T47D (cell line): ENCODE results near the gene DLG2.

ENCODE experiments used
- DNase-seq, 2 experiments: peaks; one replicate each; pipeline versions ENCODE4 v3.0.0 to v3.0.0-alpha.2; 2011 to 2012; ENCODE audit warnings: low read depth in 1 of 2, low spot score in 1 of 2
- JUND ChIP-seq: IDR thresholded peaks from 2 replicates; pipeline ENCODE4 v1.6.1; 2012; ENCODE audit warnings: low read depth
- in situ Hi-C: cut with HindIII; loops from 2 replicates; pipeline ENCODE4 v1.10.0; 2016; ENCODE audit warnings: low sequenced_read_pairs, low pct_unique_long_range_greater_than_20kb

Gene DLG2

GRCh38 chr11:83661491-83662350, 1965.4 kb downstream of the DLG2 start:
- no peak for TF ChIP-seq JUND
- in situ Hi-C loops: no loop called here
- DNase-seq: no peak

GRCh38 chr11:83659466-83659865, 1967.7 kb downstream of the DLG2 start:
- no peak for TF ChIP-seq JUND
- in situ Hi-C loops: no loop called here
- no peak for DNase-seq

GRCh38 chr11:83656796-83657330, 1970.3 kb downstream of the DLG2 start:
- in situ Hi-C loops: no loop called here
- no peak for DNase-seq
- no peak for TF ChIP-seq JUND

GRCh38 chr11:83655976-83656375, 1971.2 kb downstream of the DLG2 start:
- no peak for DNase-seq
- in situ Hi-C loops: no loop called here
- TF ChIP-seq JUND: no peak

- TF ChIP-seq JUND: no peak
- DNase-seq: no peak
- in situ Hi-C loops: no loop called here
Observed at GRCh38 chr11:83649528-83649855, 1977.7 kb downstream of the DLG2 start.

- DNase-seq: peak; percentile 16 to 72
- no peak for TF ChIP-seq JUND
- in situ Hi-C loops: no loop called here
Observed at GRCh38 chr11:83648610-83649527, 1978.3 kb downstream of the DLG2 start.

GRCh38 chr11:83645561-83645960, 1981.6 kb downstream of the DLG2 start:
- no peak for TF ChIP-seq JUND
- DNase-seq: no peak
- in situ Hi-C loops: no loop called here

- in situ Hi-C loops: no loop called here
- TF ChIP-seq JUND: no peak
- no peak for DNase-seq
Observed at GRCh38 chr11:83643115-83643514, 1984.0 kb downstream of the DLG2 start.

GRCh38 chr11:83642500-83642899, 1984.6 kb downstream of the DLG2 start:
- in situ Hi-C loops: no loop called here
- no peak for DNase-seq
- no peak for TF ChIP-seq JUND

GRCh38 chr11:83641511-83641910, 1985.6 kb downstream of the DLG2 start:
- no peak for TF ChIP-seq JUND
- in situ Hi-C loops: no loop called here
- DNase-seq: no peak

GRCh38 chr11:83639995-83640758, 1987.0 kb downstream of the DLG2 start:
- in situ Hi-C loops: no loop called here
- no peak for TF ChIP-seq JUND

GRCh38 chr11:83635166-83635565, 1992.0 kb downstream of the DLG2 start:
- in situ Hi-C loops: no loop called here

More at GRCh38 chr11:83639995-83640758, 1987.0 kb downstream of the DLG2 start:
- no peak for DNase-seq

More at GRCh38 chr11:83635166-83635565, 1992.0 kb downstream of the DLG2 start:
- no peak for TF ChIP-seq JUND
- no peak for DNase-seq
